HG02759 (cell line): ENCODE data around the gene C14orf119.

Experiments
- ATAC-seq: cut with Tn5 transposase; IDR thresholded peaks from one replicate; pipeline ENCODE4 v1.9.1; 2021; ENCODE audit warnings: mild to moderate bottlenecking, moderate library complexity; ENCODE audit not compliant: unreplicated experiment

The C14orf119 gene

GRCh38 chr14:23146351-23146910 lies 51.1 kb downstream of the C14orf119 start:
- no peak for ATAC-seq

GRCh38 chr14:23146980-23147379 lies 51.7 kb downstream of the C14orf119 start:
- no peak for ATAC-seq

- ATAC-seq = no peak
These were observed 52.4 kb downstream of the C14orf119 start for GRCh38 chr14:23147676-23148075.

- no peak for ATAC-seq
These were observed 53.4 kb downstream of the C14orf119 start for GRCh38 chr14:23148591-23149249.

- ATAC-seq = no peak
These were observed 54.4 kb downstream of the C14orf119 start for GRCh38 chr14:23149745-23150144.
